ENCODE results near the gene CAV2. TPM values are rescaled to one million over a fixed set of nuclear protein-coding genes. Genes with fewer than 3 reads are reported as not detected.

Gene CAV2
- total RNA-seq, 4 donors from 2014 or later, result 122 to 246 (median 202) TPM

DNA sequence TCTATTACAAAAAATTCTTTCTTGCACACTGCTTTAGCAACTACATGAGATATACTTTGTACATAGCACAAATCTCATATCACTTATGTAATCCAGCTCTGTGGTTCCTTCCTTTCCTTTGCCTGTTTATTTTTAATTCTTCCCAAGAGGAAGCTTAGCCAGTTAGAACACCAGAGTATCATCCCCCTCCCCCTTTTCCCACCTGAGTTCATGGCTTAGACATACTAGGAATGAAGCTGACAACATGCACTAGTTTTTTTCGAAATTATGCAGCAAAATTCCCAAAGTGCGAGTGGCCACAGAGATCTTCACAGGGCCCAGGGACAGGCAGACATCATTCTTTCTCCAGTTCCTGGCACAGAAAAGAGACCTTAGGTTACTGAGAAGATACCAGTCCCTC, 43.1 kb downstream of the CAV2 start:
- TF ChIP-seq, protein P1, sequence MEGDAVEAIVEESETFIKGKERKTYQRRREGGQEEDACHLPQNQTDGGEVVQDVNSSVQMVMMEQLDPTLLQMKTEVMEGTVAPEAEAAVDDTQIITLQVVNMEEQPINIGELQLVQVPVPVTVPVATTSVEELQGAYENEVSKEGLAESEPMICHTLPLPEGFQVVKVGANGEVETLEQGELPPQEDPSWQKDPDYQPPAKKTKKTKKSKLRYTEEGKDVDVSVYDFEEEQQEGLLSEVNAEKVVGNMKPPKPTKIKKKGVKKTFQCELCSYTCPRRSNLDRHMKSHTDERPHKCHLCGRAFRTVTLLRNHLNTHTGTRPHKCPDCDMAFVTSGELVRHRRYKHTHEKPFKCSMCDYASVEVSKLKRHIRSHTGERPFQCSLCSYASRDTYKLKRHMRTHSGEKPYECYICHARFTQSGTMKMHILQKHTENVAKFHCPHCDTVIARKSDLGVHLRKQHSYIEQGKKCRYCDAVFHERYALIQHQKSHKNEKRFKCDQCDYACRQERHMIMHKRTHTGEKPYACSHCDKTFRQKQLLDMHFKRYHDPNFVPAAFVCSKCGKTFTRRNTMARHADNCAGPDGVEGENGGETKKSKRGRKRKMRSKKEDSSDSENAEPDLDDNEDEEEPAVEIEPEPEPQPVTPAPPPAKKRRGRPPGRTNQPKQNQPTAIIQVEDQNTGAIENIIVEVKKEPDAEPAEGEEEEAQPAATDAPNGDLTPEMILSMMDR (IDR thresholded peaks at IDR 0.05; ENCODE audit: low read depth), result no peak

DNA sequence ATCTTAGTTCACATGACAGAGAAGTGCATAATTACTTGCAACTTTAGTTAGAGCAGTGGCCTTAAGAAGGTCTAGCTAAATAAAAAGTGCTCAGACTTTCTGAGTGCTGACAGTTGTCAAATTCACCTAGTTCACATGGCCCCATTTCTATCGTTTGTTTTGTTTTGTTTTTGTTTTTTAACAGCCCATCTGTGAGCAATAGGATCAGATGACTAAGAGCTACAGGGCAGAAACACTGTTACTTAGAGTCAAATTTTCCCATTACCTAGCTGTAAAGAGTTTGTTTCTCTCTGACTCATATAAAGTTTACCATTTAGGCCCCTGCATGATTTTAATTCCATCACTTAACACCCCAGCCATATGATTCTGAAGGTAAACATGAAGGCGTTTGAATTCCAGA, 44.1 kb downstream of the CAV2 start:
- TF ChIP-seq, protein P1 (IDR thresholded peaks at IDR 0.05; ENCODE audit: low read depth), result no peak

DNA sequence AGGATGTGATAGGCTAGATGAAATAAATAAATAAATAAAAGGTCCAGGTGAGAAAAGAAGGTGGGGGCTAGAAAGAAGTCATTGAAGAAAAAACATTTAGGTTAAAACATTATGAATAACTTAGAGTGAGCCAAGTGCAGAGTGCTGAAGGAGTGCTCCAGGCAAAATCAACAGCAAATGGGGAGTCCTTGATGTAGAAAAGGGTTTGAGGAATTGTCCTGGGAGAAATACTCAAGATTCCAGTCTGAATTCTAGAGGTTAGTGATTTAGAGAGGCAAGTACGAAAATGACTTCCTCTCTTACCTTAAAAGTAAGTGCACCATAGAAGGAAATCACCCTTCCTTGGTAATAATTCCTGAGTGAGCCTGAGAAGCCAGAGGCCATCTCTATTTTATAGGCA, 44.9 kb downstream of the CAV2 start:
- TF ChIP-seq, protein P1 (IDR thresholded peaks at IDR 0.05; ENCODE audit: low read depth), result no peak

DNA sequence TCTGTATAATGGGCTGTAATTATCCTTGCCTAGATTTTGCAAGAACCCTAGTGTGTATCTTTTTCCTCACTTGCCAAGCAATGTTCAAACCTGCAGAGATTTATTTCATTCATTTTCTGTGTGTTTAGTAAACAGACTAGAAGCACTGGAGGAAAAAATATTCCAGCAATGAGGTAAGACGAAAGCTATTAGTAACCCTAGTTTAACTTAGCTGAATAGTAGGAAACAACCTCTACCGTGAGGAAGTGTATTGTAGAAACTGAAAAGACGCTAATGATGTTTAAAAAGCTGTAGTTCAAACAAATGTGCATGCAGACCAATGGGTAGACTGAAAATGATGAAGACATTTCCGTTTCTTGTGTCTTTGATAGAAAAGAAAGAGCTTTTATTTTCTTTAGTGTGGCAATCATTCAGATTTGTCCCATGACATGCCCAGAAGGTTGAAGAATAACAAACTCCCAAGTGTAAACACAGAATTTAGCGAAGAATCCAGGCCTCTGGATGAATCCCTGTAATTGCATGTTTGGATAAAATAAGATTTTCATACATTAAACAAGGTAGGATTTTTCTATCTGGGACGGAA, 46.0 kb downstream of the CAV2 start:
- TF ChIP-seq, protein P1 (IDR thresholded peaks at IDR 0.05; ENCODE audit: low read depth), result no peak

DNA sequence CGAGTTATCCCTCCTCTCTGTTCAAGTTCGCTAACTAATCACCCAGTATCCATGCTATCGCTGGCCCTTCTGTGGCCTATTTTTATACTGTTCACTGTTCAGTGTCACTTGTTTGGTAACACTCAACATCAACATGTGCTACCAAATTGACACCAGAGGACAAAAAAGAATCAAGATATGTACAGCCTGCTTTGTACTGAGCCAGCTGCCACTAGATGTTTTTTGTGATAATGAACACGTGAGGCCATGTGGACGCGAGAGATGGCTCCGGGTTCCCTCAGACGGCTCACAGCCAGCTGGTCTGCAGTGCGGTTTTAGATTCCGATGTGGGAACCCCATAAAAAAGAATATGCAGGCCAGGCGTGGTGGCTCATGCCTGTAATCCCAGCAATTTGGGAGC, 46.5 kb downstream of the CAV2 start:
- TF ChIP-seq, protein P1 (IDR thresholded peaks at IDR 0.05; ENCODE audit: low read depth), result no peak

DNA sequence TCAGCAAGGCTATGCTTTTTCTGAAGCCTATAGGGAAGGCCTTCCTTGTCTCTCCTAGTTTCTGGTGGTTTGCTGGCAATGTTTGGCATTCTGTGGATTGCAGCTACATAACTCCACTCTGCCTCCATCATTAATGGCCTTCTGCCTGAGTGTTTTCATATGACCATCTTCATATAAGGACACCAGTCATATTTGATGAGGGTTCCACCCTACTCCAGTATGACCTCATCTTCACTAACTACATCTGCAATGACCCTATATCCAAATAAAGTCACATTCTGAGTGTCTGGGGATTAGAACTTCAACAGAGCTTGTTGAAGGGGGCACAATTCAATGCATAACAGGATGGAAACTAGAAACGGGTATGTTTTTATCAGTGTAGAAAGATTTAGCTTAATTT, 47.4 kb downstream of the CAV2 start:
- TF ChIP-seq, protein P1 (IDR thresholded peaks at IDR 0.05; ENCODE audit: low read depth), result no peak

DNA sequence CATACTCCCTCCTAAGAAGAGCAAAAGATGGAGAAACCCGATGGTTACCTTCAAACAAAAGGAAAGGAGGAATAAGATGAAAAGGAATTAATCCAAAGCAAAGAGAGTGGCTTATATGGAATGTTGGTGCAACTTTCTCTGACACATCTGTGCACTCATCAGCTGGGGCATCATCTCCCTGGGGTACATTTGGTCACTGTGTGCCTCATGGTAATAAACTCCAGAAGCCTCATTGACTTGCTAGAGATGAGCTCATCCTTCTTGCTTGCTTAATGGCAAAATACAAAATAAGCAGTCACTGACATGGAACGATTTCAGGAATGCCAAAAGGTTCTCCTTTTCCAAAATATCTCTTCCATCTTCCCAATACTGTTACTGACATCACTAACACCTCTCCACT, 47.8 kb downstream of the CAV2 start:
- TF ChIP-seq, protein P1 (IDR thresholded peaks at IDR 0.05; ENCODE audit: low read depth), result no peak

Data from subcutaneous adipose tissue (tissue), 4 donors.